AG09309 (cell line): Measurements from ENCODE around the gene GRIN3A.

Experiments used
- DNase-seq: peaks from one replicate; pipeline ENCODE4 v3.0.0-alpha.2; 2010; ENCODE audit warnings: low read depth
- H3K4me3 ChIP-seq: 2 replicates; pipeline ENCODE4 v1.5.1; 2011; ENCODE audit warnings: mild to moderate bottlenecking, low read depth, low read length, moderate library complexity; ENCODE audit not compliant: control insufficient read depth
- CTCF ChIP-seq: IDR thresholded peaks from 2 replicates; pipeline ENCODE4 v1.5.1; 2011; ENCODE audit warnings: mild to moderate bottlenecking, low read depth, low read length, inconsistent platforms; ENCODE audit not compliant: insufficient read depth, control insufficient read depth; ENCODE audit errors: missing control alignments

Gene GRIN3A

GRCh38 chr9:101738566-101739183 lies at the start of gene GRIN3A:
Gene GRIN3A (minus strand): TSS chr9:101738647. CDS start chr9:101737979, 668 bp downstream.
- no peak for TF ChIP-seq CTCF
- DNase-seq: no peak
- H3K4me3 ChIP-seq: no peak within 1 kb of the TSS

- H3K4me3 ChIP-seq: no peak overlapping the region
- DNase-seq: no peak
- TF ChIP-seq CTCF: no peak
Observed at GRCh38 chr9:101787891-101788290, 49.4 kb upstream of the GRIN3A start.

GRCh38 chr9:101778332-101778731 lies 39.9 kb upstream of the GRIN3A start:
- TF ChIP-seq CTCF: no peak
- no peak overlapping the region for H3K4me3 ChIP-seq
- no peak for DNase-seq

- TF ChIP-seq CTCF: no peak
- no peak overlapping the region for H3K4me3 ChIP-seq
- DNase-seq: no peak
Observed at GRCh38 chr9:101764472-101764871, 26.0 kb upstream of the GRIN3A start.

- no peak for DNase-seq
Observed at GRCh38 chr9:101758304-101758930, 20.0 kb upstream of the GRIN3A start.

GRCh38 chr9:101753716-101754115 lies 15.3 kb upstream of the GRIN3A start:
- H3K4me3 ChIP-seq: no peak overlapping the region
- no peak for DNase-seq
- no peak for TF ChIP-seq CTCF

More at GRCh38 chr9:101758304-101758930, 20.0 kb upstream of the GRIN3A start:
- H3K4me3 ChIP-seq: no peak overlapping the region
- no peak for TF ChIP-seq CTCF

GRCh38 chr9:101751895-101752294 lies 13.4 kb upstream of the GRIN3A start:
- DNase-seq: no peak
- no peak overlapping the region for H3K4me3 ChIP-seq
- TF ChIP-seq CTCF: no peak
